ENCODE data around the gene CCNB1IP1. TPM values are rescaled to one million over a fixed set of nuclear protein-coding genes. Genes with fewer than 3 reads are reported as not detected.

The CCNB1IP1 gene
- total RNA-seq, 1 experiment from 2014 or later, result 77.0 TPM

GRCh38 chr14:20317720-20318119 lies 15.4 kb downstream of the CCNB1IP1 start:
- POLR2A ChIA-PET, result no interaction called here
- RAD21 ChIA-PET (ENCODE audit: low non-redundant PET in 1 of 2, low total read pairs in 2 of 2, uncharacterized antibody in 2 of 2, unreplicated experiment in 2 of 2), result no interaction called here
- Histone ChIP-seq H3K9me3 (ENCODE audit: control insufficient read depth in 1 of 2, insufficient read depth in 1 of 2, low read depth in 1 of 2, low read length in 2 of 2) (no peaks in the 10 kb centered on the region), H4K20me1 (ENCODE audit: insufficient read depth) (peaks cover 18% of the 10 kb centered on the region), H3K4me3 (replicated peaks in 1 of 2; ENCODE audit: low read depth in 1 of 2, low read length in 2 of 2) (no peak overlapping the region), H3K79me2 (ENCODE audit: insufficient read depth, low read length) (peaks cover 94% of the 10 kb centered on the region), H3K27me3 (ENCODE audit: insufficient read depth, low read length) (no peaks in the 10 kb centered on the region), H3K9me2 (ENCODE audit: insufficient read depth) (no peaks in the 10 kb centered on the region), H3K4me1 (ENCODE audit: control insufficient read depth in 1 of 2, insufficient read depth in 2 of 2, low read length in 2 of 2) (no peaks in the 10 kb centered on the region), H3K9ac (ENCODE audit: low read length) (no peak overlapping the region), H3K36me3 (ENCODE audit: control insufficient read depth in 1 of 2, insufficient read depth in 2 of 2, low read length in 2 of 2) (peaks cover 63 to 72% of the 10 kb centered on the region in 2 experiments), H2AFZ (ENCODE audit: low read depth, low read length, poor library complexity, severe bottlenecking) (no peak overlapping the region), H3K27ac (ENCODE audit: low read depth, low read length) (no peak overlapping the region), H3K4me2 (ENCODE audit: low read length) (no peak overlapping the region)
- DNase-seq (ENCODE audit: low read depth, low spot score) (no peak), ATAC-seq (0 out of 2 replicates have a peak, but pooled peaks have one; percentile 30)
- TF ChIP-seq FOSL1 (IDR thresholded peaks at IDR 0.05; ENCODE audit: low read depth) (no peak), ZBTB33 (IDR thresholded peaks at IDR 0.05; ENCODE audit: extremely low read depth, insufficient replicate concordance, low read length) (no peak), CBX3 (IDR thresholded peaks at IDR 0.05; ENCODE audit: low read depth) (no peak), CTCF (IDR thresholded peaks at IDR 0.05 in 2 of 3, conservative IDR thresholded peaks at IDR 0.05 in 1 of 3; ENCODE audit: borderline replicate concordance in 1 of 3, insufficient read depth in 1 of 3, low read depth in 2 of 3, low read length in 2 of 3) (no peak), MAX (IDR thresholded peaks at IDR 0.05) (no peak)
- intact Hi-C loops (cut with micrococcal nuclease), result no loop called here
- CTCF ChIA-PET, result interaction anchor here (1.1 to 1.2 kb wide), 2 partner anchors 11 to 25 kb away, joined by 3 read pairs; no protein-coding TSS in a partner anchor
- no TSS peak for BruUV-seq (replicated peaks)
